Keratinocyte (primary cell): ENCODE data around the gene PRR22. TPM values are rescaled to one million over a fixed set of nuclear protein-coding genes. Genes with fewer than 3 reads are reported as not detected.

ENCODE experiments used
- DNase-seq: peaks from one replicate; pipeline ENCODE4 v3.0.0-alpha.2; 2011; ENCODE audit warnings: low read depth, missing footprints, low spot score
- FAIRE-seq: peaks from 2 replicates; lab custom pipeline; 2011; peaks lifted over from hg19 to GRCh38; lab: Jason Lieb, UNC
- H2AFZ ChIP-seq: 2 replicates; pipeline ENCODE4 v1.6.0; 2012; ENCODE audit warnings: low read length, control low read depth, inconsistent platforms; ENCODE audit not compliant: control insufficient read depth
- H3K27ac ChIP-seq: 2 replicates; pipeline ENCODE4 v1.5.1; 2011; ENCODE audit warnings: low read length; ENCODE audit not compliant: control insufficient read depth, insufficient read depth
- H3K27me3 ChIP-seq: 3 replicates; pipeline ENCODE4 v1.6.0; 2011; ENCODE audit warnings: low read length; ENCODE audit not compliant: control insufficient read depth, insufficient read depth; ENCODE audit errors: extremely low read depth
- H3K36me3 ChIP-seq, 2 experiments: 2 replicates in 1 of 2; 3 replicates in 1 of 2; pipeline ENCODE4 v1.5.1; 2011; ENCODE audit warnings: low read length in 2 of 2, mild to moderate bottlenecking in 1 of 2; ENCODE audit not compliant: control insufficient read depth in 2 of 2, insufficient read depth in 2 of 2; ENCODE audit errors: extremely low read depth in 1 of 2
- H3K4me1 ChIP-seq: 3 replicates; pipeline ENCODE4 v1.5.1; 2011; ENCODE audit warnings: low read length; ENCODE audit not compliant: control insufficient read depth, insufficient read depth; ENCODE audit errors: extremely low read depth
- H3K4me2 ChIP-seq: 3 replicates; pipeline ENCODE4 v1.6.0; 2011; ENCODE audit warnings: low read depth, low read length; ENCODE audit not compliant: control insufficient read depth, insufficient read depth; ENCODE audit errors: extremely low read depth
- H3K4me3 ChIP-seq, 3 experiments: fragments of 200-600 bp in 1 of 3; sonication (generic) in 1 of 3; 2 replicates in 2 of 3; 3 replicates in 1 of 3; pipeline ENCODE4 v1.5.1; 2011 to 2016; ENCODE audit warnings: low read length in 3 of 3, mild to moderate bottlenecking in 3 of 3, control low read depth in 2 of 3, inconsistent platforms in 1 of 3, low read depth in 1 of 3, mixed read lengths in 1 of 3, mixed run types in 1 of 3, moderate library complexity in 1 of 3; ENCODE audit not compliant: control insufficient read depth in 2 of 3, insufficient read depth in 2 of 3; ENCODE audit errors: extremely low read depth in 1 of 3
- H3K79me2 ChIP-seq: 2 replicates; pipeline ENCODE4 v1.6.0; 2012; ENCODE audit warnings: low read length; ENCODE audit not compliant: control insufficient read depth, insufficient read depth
- H3K9ac ChIP-seq: 3 replicates; pipeline ENCODE4 v1.6.0; 2011; ENCODE audit warnings: low read length; ENCODE audit not compliant: control insufficient read depth, insufficient read depth; ENCODE audit errors: extremely low read depth
- H3K9me1 ChIP-seq: 3 replicates; pipeline ENCODE4 v1.6.0; 2011; ENCODE audit warnings: low read length; ENCODE audit not compliant: control insufficient read depth, insufficient read depth; ENCODE audit errors: extremely low read depth
- H3K9me3 ChIP-seq: 2 replicates; pipeline ENCODE4 v1.5.1; 2012; ENCODE audit warnings: low read depth, low read length; ENCODE audit not compliant: control insufficient read depth
- H4K20me1 ChIP-seq: 3 replicates; pipeline ENCODE4 v1.6.0; 2011; ENCODE audit warnings: low read length; ENCODE audit not compliant: control insufficient read depth, insufficient read depth; ENCODE audit errors: extremely low read depth
- CTCF ChIP-seq, 3 experiments: IDR thresholded peaks in 1 of 3; conservative IDR thresholded peaks in 1 of 3; optimal IDR thresholded peaks in 1 of 3; 2 replicates in 2 of 3; 3 replicates in 1 of 3; pipeline versions ENCODE3 to v1.5.1; 2011; ENCODE audit warnings: low read length in 3 of 3, mild to moderate bottlenecking in 3 of 3, moderate library complexity in 2 of 3, control low read depth in 1 of 3, inconsistent platforms in 1 of 3; ENCODE audit not compliant: insufficient read depth in 2 of 3; ENCODE audit errors: extremely low read depth in 1 of 3
- EZH2 ChIP-seq: IDR thresholded peaks from one replicate; pipeline ENCODE4 v1.6.1; 2012; ENCODE audit warnings: inconsistent platforms, mild to moderate bottlenecking, low read length, moderate library complexity
- dilution Hi-C: fragments of 300-500 bp; cut with MboI; formaldehyde crosslinking; loops from one replicate; pipeline ENCODE4 v1.7.0; 2020; ENCODE audit warnings: low sequenced_read_pairs; ENCODE audit not compliant: extremely low pct_ligation_motif_present
- polyA plus RNA-seq, 5 experiments: library from polyadenylated mRNA; depleted of rRNA in 3 of 5; stranded (reverse) in 3 of 5; stranded (forward) in 1 of 5; unstranded in 1 of 5; fragments of >200 nt; gene quantifications; 1 replicate in 1 of 5; 2 replicates in 3 of 5; 3 replicates in 1 of 5; pipeline versions ENCODE4 v1.2.1 to v1.2.3, GENCODE V29; 2011 to 2012; ENCODE audit warnings: missing spikeins in 2 of 5, low read depth in 1 of 5, low replicate concordance in 1 of 5

Gene PRR22
- polyA plus RNA-seq, 1 donor (not counting 4 experiments of a cell fraction or from before 2014, with no cell fraction given) = 0.55 TPM

DNA sequence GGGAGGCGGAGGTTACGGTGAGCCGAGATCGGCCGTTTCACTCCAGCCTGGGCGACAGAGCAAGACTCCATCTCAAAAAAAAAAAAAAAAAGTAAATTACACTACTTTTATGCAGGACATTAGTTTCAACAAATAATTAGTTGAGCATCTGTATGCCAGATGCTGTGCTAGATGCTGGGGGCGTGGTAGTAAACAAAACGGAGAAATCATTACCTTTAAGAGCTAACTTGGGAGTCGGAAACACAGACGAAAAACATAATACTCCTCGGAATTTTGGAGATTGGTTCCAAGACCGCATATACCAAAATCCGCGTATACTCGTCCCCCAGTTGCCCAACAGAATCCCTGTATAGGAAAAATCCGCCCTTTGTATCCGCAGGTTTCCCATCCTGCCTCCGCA is 7.7 kb upstream of the PRR22 start:
- Histone ChIP-seq H3K4me3 (no peak overlapping the region), H3K4me1 (peaks cover 12% of the 10 kb centered on the region), H3K36me3 (peaks cover 10 to 21% of the 10 kb centered on the region in 2 experiments), H3K9me1 (no peaks in the 10 kb centered on the region), H3K9ac (no peak overlapping the region), H3K27ac (no peak overlapping the region), H3K79me2 (peaks cover 7% of the 10 kb centered on the region), H3K9me3 (no peaks in the 10 kb centered on the region), H3K4me2 (no peak overlapping the region), H4K20me1 (no peaks in the 10 kb centered on the region), H3K27me3 (no peaks in the 10 kb centered on the region), H2AFZ (no peak overlapping the region)
- no peak for TF ChIP-seq CTCF (optimal IDR thresholded peaks at IDR 0.05 in 1 of 3, IDR thresholded peaks at IDR 0.05 in 1 of 3, conservative IDR thresholded peaks at IDR 0.05 in 1 of 3; ENCODE audit: extremely low read depth in 1 of 3, insufficient read depth in 2 of 3, low read length in 3 of 3)
- TF ChIP-seq EZH2 = no peak
- no peak for DNase-seq
- dilution Hi-C loops = no loop called here
- no peak for FAIRE-seq

- Histone ChIP-seq H3K4me3 (peak within 1 kb of the TSS; percentile 72 to 82 (median 75)), H3K9me1 (no peaks in the 10 kb centered on the region), H3K4me1 (peaks cover 12% of the 10 kb centered on the region), H3K27me3 (no peaks in the 10 kb centered on the region), H3K27ac (peak within 1 kb of the TSS; percentile 97), H3K79me2 (peaks cover 7% of the 10 kb centered on the region), H3K36me3 (peaks cover 15 to 33% of the 10 kb centered on the region in 2 experiments), H3K4me2 (peak within 1 kb of the TSS; percentile 92), H3K9ac (peak within 1 kb of the TSS; percentile 96), H2AFZ (peak within 1 kb of the TSS; percentile 94), H4K20me1 (no peaks in the 10 kb centered on the region), H3K9me3 (no peaks in the 10 kb centered on the region)
- dilution Hi-C loops = no loop called here
- DNase-seq (peak; percentile 95), FAIRE-seq (peak; percentile 94)
- TF ChIP-seq CTCF (optimal IDR thresholded peaks at IDR 0.05 in 1 of 3, IDR thresholded peaks at IDR 0.05 in 1 of 3, conservative IDR thresholded peaks at IDR 0.05 in 1 of 3; ENCODE audit: extremely low read depth in 1 of 3, insufficient read depth in 2 of 3, low read length in 3 of 3) (no peak), EZH2 (no peak)
Observed at GRCh38 chr19:5790559-5791520, 6.3 kb upstream of the PRR22 start, which contains the start of gene DUS3L. TSS of gene DUS3L (minus strand) at chr19:5791163. CDS start at chr19:5791141, 22 bp downstream.
